GM23248 (cell line): Measurements from ENCODE around the gene BBS2.

ENCODE experiments used
- EZH2 ChIP-seq: fragments of 200-600 bp; sonication (generic); IDR thresholded peaks from 2 replicates; pipeline ENCODE4 v1.6.1; 2018; ENCODE audit warnings: antibody characterized with exemption, mild to moderate bottlenecking; ENCODE audit not compliant: insufficient read depth, poor library complexity, severe bottlenecking
- EZH2phosphoT487 ChIP-seq: fragments of 200-600 bp; sonication (generic); IDR thresholded peaks from 2 replicates; pipeline ENCODE4 v1.6.1; 2018; ENCODE audit warnings: antibody characterized with exemption, moderate library complexity, mild to moderate bottlenecking, low read depth; ENCODE audit not compliant: insufficient read depth

DNA sequence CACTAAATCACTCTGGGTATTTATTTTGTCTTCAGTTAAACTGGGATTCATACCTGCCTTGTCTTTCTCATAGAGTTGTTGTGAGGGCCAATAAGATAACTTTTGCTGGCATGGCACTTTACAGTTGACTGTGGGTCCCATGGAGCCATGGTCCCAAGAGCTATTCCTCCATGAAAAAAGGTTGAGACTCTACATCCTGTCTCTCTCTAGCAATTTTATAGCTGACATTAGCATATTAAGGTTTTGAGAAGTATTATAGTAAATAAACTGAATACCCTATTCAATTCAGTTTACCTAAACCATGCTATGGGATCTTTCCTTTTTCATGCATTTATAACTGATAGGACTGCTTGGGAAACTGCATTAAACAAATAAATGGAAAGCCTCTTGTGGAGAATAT lies 51.0 kb downstream of the BBS2 start:
- TF ChIP-seq EZH2 (no peak), EZH2phosphoT487 (no peak)
